ENCODE results near the gene SNTG2.

DNA sequence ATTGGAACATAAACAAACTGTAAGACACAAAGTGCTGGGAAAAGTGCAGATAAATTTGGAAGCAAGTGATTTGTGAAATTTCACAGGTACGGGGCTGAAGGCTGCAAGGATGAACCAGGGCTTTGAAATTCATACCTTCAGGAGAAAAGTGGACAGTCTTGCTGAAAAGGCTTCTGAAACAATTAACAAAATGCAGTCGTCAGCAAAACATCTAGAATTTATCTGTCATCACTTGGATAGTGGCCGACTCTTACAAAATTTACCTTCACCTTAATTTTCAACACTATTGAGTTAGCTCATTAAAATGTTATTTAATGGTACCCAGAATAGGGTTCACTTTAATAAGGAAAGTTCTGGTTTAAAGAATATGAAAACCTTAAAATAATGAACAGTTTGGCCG is 138.3 kb downstream of the SNTG2 start:
- TF ChIP-seq, protein P1, sequence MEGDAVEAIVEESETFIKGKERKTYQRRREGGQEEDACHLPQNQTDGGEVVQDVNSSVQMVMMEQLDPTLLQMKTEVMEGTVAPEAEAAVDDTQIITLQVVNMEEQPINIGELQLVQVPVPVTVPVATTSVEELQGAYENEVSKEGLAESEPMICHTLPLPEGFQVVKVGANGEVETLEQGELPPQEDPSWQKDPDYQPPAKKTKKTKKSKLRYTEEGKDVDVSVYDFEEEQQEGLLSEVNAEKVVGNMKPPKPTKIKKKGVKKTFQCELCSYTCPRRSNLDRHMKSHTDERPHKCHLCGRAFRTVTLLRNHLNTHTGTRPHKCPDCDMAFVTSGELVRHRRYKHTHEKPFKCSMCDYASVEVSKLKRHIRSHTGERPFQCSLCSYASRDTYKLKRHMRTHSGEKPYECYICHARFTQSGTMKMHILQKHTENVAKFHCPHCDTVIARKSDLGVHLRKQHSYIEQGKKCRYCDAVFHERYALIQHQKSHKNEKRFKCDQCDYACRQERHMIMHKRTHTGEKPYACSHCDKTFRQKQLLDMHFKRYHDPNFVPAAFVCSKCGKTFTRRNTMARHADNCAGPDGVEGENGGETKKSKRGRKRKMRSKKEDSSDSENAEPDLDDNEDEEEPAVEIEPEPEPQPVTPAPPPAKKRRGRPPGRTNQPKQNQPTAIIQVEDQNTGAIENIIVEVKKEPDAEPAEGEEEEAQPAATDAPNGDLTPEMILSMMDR (IDR thresholded peaks at IDR 0.05 in 8 of 11, conservative IDR thresholded peaks at IDR 0.05 in 3 of 11), result no peak
- no peak for TF ChIP-seq POLR2A (IDR thresholded peaks at IDR 0.05)

Data from spleen (tissue), 7 donors.